CD4-positive, CD25-positive, alpha-beta regulatory T cell (primary cell): Measurements from ENCODE around the gene ADAMTS18. TPM values are rescaled to one million over a fixed set of nuclear protein-coding genes. Genes with fewer than 3 reads are reported as not detected.
"Not testable (repeated sequence)": the region's sequence is repeated elsewhere in the genome, so short reads cannot be mapped to it uniquely, and the experiment has no call there.

Source experiments
- ATAC-seq, 2 donors: fragments of 150-1000 bp; cut with Tn5 transposase; one replicate each; pipeline ENCODE4 v1.10.0; 2021; ENCODE audit warnings: low read depth in 2 of 2, moderate number of reproducible peaks in 2 of 2, moderate library complexity in 1 of 2
- DNase-seq, 3 donors: peaks; one replicate each; pipeline versions ENCODE4 v3.0.0 to v3.0.0-alpha.2; 2012 to 2022; ENCODE audit warnings: mixed read lengths in 1 of 3
- H3K27ac ChIP-seq: one replicate; pipeline ENCODE4 v1.7.0; 2013; ENCODE audit warnings: mild to moderate bottlenecking, low read length; ENCODE audit not compliant: insufficient read depth, poor library complexity, severe bottlenecking
- H3K27me3 ChIP-seq: one replicate; pipeline ENCODE4 v1.7.0; 2013; ENCODE audit warnings: low read length; ENCODE audit not compliant: control insufficient read depth, insufficient read depth
- H3K36me3 ChIP-seq: one replicate; pipeline ENCODE4 v1.7.0; 2013; ENCODE audit warnings: mild to moderate bottlenecking, low read length, moderate library complexity; ENCODE audit not compliant: control insufficient read depth, insufficient read depth
- H3K4me1 ChIP-seq: 2 replicates; pipeline ENCODE4 v1.7.0; 2013; ENCODE audit warnings: mild to moderate bottlenecking, low read length; ENCODE audit not compliant: insufficient read depth, control insufficient read depth, poor library complexity, severe bottlenecking
- H3K4me3 ChIP-seq: one replicate; pipeline ENCODE4 v1.7.0; 2013; ENCODE audit warnings: low read depth, mild to moderate bottlenecking, low read length, moderate library complexity
- H3K9me3 ChIP-seq, 2 experiments: 1 replicate in 1 of 2; 2 replicates in 1 of 2; pipeline ENCODE4 v1.7.0; 2013; ENCODE audit warnings: low read length in 2 of 2, mild to moderate bottlenecking in 1 of 2, moderate library complexity in 1 of 2; ENCODE audit not compliant: control insufficient read depth in 2 of 2
- H3K27ac Mint-ChIP-seq, 3 donors: one replicate each; pipeline ENCODE4 v1.8.0; 2020 to 2022; ENCODE audit warnings: mild to moderate bottlenecking in 3 of 3, mixed read lengths in 3 of 3, moderate library complexity in 2 of 3
- H3K27me3 Mint-ChIP-seq: one replicate; pipeline ENCODE4 v1.8.0; 2022; ENCODE audit warnings: mild to moderate bottlenecking, mixed read lengths
- H3K36me3 Mint-ChIP-seq: one replicate; pipeline ENCODE4 v1.8.0; 2020; ENCODE audit warnings: mixed read lengths
- H3K4me1 Mint-ChIP-seq, 4 donors: one replicate each; pipeline ENCODE4 v1.8.0; 2020 to 2022; ENCODE audit warnings: mixed read lengths in 4 of 4, mild to moderate bottlenecking in 1 of 4
- H3K4me3 Mint-ChIP-seq, 4 donors: one replicate each; pipeline ENCODE4 v1.8.0; 2020 to 2022; ENCODE audit warnings: mild to moderate bottlenecking in 4 of 4, mixed read lengths in 4 of 4, moderate library complexity in 3 of 4
- H3K9me3 Mint-ChIP-seq, 7 donors: one replicate each; pipeline ENCODE4 v1.8.0; 2020 to 2022; ENCODE audit warnings: mixed read lengths in 7 of 7, mild to moderate bottlenecking in 3 of 7, moderate library complexity in 2 of 7
- polyA plus RNA-seq, 4 donors: library from polyadenylated mRNA; unstranded; fragments of 300-500 nt; fragmentation: Illumina TruSeq; gene quantifications; one replicate each; pipeline ENCODE4 v1.2.3, GENCODE V29; 2021
- total RNA-seq: library from RNA; stranded (reverse); gene quantifications from one replicate; pipeline ENCODE4 v1.2.3, GENCODE V29; 2022

The ADAMTS18 gene
- total and polyA plus RNA-seq, 5 donors from 2014 or later: not detected

GRCh38 chr16:77467821-77468335 lies 33.0 kb upstream of the ADAMTS18 start:
- no peak for DNase-seq
- no peak for ATAC-seq
- H3K27me3 ChIP-seq: no peaks in the 10 kb centered on the region
- no peak overlapping the region for H3K27ac ChIP-seq
- no peaks in the 10 kb centered on the region for H3K36me3 ChIP-seq
- H3K36me3 Mint-ChIP-seq: no peaks in the 10 kb centered on the region
- H3K4me1 ChIP-seq: no peaks in the 10 kb centered on the region
- H3K27ac Mint-ChIP-seq: no peak overlapping the region
- H3K9me3 Mint-ChIP-seq: peaks cover 0 to 4% (median 0%) of the 10 kb centered on the region in 7 donors
- H3K4me3 Mint-ChIP-seq: no peak overlapping the region
- H3K4me1 Mint-ChIP-seq: no peaks in the 10 kb centered on the region
- H3K9me3 ChIP-seq: no peaks in the 10 kb centered on the region
- no peaks in the 10 kb centered on the region for H3K27me3 Mint-ChIP-seq
- H3K4me3 ChIP-seq: no peak overlapping the region

- not testable (repeated sequence) for H3K27me3 Mint-ChIP-seq, H3K27me3 ChIP-seq, H3K9me3 Mint-ChIP-seq, H3K27ac Mint-ChIP-seq, H3K4me3 Mint-ChIP-seq, H3K36me3 ChIP-seq, H3K27ac ChIP-seq, H3K4me1 Mint-ChIP-seq, H3K4me3 ChIP-seq, DNase-seq, ATAC-seq, H3K4me1 ChIP-seq, H3K36me3 Mint-ChIP-seq, H3K9me3 ChIP-seq
Observed at GRCh38 chr16:77463659-77464058, 28.8 kb upstream of the ADAMTS18 start.

GRCh38 chr16:77462894-77463293 lies 28.1 kb upstream of the ADAMTS18 start:
- DNase-seq (no peak), ATAC-seq (no peak)
- Mint-ChIP-seq H3K36me3 (no peaks in the 10 kb centered on the region), H3K27me3 (no peaks in the 10 kb centered on the region), H3K4me3 (no peak overlapping the region), H3K4me1 (no peaks in the 10 kb centered on the region), H3K27ac (no peak overlapping the region), H3K9me3 (peaks cover 0 to 2% (median 0%) of the 10 kb centered on the region in 7 donors)
- no peaks in the 10 kb centered on the region for H3K9me3 ChIP-seq
- no peak overlapping the region for H3K4me3 ChIP-seq
- no peak overlapping the region for H3K27ac ChIP-seq
- H3K4me1 ChIP-seq: no peaks in the 10 kb centered on the region
- no peaks in the 10 kb centered on the region for H3K36me3 ChIP-seq
- no peaks in the 10 kb centered on the region for H3K27me3 ChIP-seq

DNA sequence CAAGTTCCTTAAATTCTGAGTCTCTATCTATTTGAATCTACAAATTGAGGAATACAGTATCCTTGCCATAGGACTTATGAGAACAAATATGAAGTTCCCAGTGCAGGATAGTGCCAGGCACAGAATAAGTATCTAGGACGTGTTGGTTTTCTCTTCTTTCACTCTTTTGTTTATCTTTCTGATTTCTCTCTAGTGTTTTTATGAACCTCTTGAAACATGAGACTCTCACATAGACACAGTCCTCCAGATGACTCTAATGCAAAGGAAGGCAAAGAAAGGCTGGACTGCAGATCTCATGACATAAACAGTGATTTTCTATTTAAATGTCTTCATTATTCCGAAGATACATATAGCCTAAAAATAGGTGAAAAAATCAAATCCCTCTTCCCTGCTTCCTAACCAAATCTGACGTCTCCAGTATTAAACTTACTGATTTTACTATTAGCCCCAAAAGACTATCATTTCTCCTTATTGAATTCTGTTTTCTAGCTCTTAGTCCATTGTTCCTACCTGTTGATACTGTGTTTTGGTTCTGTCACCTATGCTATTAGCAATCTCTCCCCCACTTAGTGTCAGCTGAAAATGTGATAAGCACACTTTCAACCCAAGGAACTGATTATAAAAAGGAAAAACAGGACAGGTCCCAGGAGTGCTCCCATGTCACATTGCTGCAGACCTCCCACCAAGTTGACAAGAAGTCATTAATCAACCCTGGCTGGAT lies 24.9 kb upstream of the ADAMTS18 start:
- Histone ChIP-seq H3K9me3 (no peaks in the 10 kb centered on the region), H3K27ac (no peak overlapping the region), H3K4me1 (no peaks in the 10 kb centered on the region), H3K4me3 (no peak overlapping the region), H3K36me3 (no peaks in the 10 kb centered on the region), H3K27me3 (no peaks in the 10 kb centered on the region)
- no peak for ATAC-seq
- H3K36me3 Mint-ChIP-seq: no peaks in the 10 kb centered on the region
- H3K9me3 Mint-ChIP-seq: peaks cover 0 to 2% (median 0%) of the 10 kb centered on the region in 7 donors
- H3K4me1 Mint-ChIP-seq: no peaks in the 10 kb centered on the region
- no peaks in the 10 kb centered on the region for H3K27me3 Mint-ChIP-seq
- no peak overlapping the region for H3K4me3 Mint-ChIP-seq
- H3K27ac Mint-ChIP-seq: no peak overlapping the region
- DNase-seq: no peak

- no peak for ATAC-seq
- Histone ChIP-seq H3K27ac (no peak overlapping the region), H3K36me3 (no peaks in the 10 kb centered on the region), H3K4me1 (no peaks in the 10 kb centered on the region), H3K4me3 (no peak overlapping the region), H3K9me3 (no peaks in the 10 kb centered on the region), H3K27me3 (no peaks in the 10 kb centered on the region)
- no peak for DNase-seq
- no peak overlapping the region for H3K4me3 Mint-ChIP-seq
- no peak overlapping the region for H3K27ac Mint-ChIP-seq
- H3K4me1 Mint-ChIP-seq: no peaks in the 10 kb centered on the region
- H3K27me3 Mint-ChIP-seq: no peaks in the 10 kb centered on the region
- no peaks in the 10 kb centered on the region for H3K36me3 Mint-ChIP-seq
- peaks cover 0 to 2% (median 0%) of the 10 kb centered on the region in 7 donors for H3K9me3 Mint-ChIP-seq
Observed at GRCh38 chr16:77457046-77457445, 22.2 kb upstream of the ADAMTS18 start.

- peaks cover 0 to 2% (median 0%) of the 10 kb centered on the region in 7 donors for H3K9me3 Mint-ChIP-seq
- ATAC-seq: no peak
- H3K4me3 ChIP-seq: no peak overlapping the region
- no peak overlapping the region for H3K4me3 Mint-ChIP-seq
- no peaks in the 10 kb centered on the region for H3K9me3 ChIP-seq
- H3K27ac Mint-ChIP-seq: peak overlapping the region in 1 of 3 donors; percentile 49
- peaks cover 5% of the 10 kb centered on the region for H3K27me3 Mint-ChIP-seq
- H3K27ac ChIP-seq: no peak overlapping the region
- no peaks in the 10 kb centered on the region for H3K27me3 ChIP-seq
- no peaks in the 10 kb centered on the region for H3K36me3 ChIP-seq
- H3K4me1 Mint-ChIP-seq: no peaks in the 10 kb centered on the region
- H3K36me3 Mint-ChIP-seq: no peaks in the 10 kb centered on the region
- no peaks in the 10 kb centered on the region for H3K4me1 ChIP-seq
- DNase-seq: no peak
Observed at GRCh38 chr16:77452243-77452642, 17.4 kb upstream of the ADAMTS18 start.

GRCh38 chr16:77450790-77451487 lies 16.1 kb upstream of the ADAMTS18 start:
- no peaks in the 10 kb centered on the region for H3K4me1 Mint-ChIP-seq
- no peaks in the 10 kb centered on the region for H3K9me3 ChIP-seq
- H3K27ac ChIP-seq: no peak overlapping the region
- H3K4me3 ChIP-seq: no peak overlapping the region
- no peaks in the 10 kb centered on the region for H3K36me3 Mint-ChIP-seq
- no peaks in the 10 kb centered on the region for H3K27me3 ChIP-seq
- H3K27ac Mint-ChIP-seq: no peak overlapping the region
- no peaks in the 10 kb centered on the region for H3K36me3 ChIP-seq
- ATAC-seq (no peak), DNase-seq (no peak)
- peaks cover 0 to 2% (median 0%) of the 10 kb centered on the region in 7 donors for H3K9me3 Mint-ChIP-seq
- no peaks in the 10 kb centered on the region for H3K4me1 ChIP-seq
- H3K4me3 Mint-ChIP-seq: no peak overlapping the region
- peaks cover 5% of the 10 kb centered on the region for H3K27me3 Mint-ChIP-seq
